GM10847 (cell line): ENCODE measurements around the gene ZNF655.

Experiments used
- POLR2A ChIP-seq: IDR thresholded peaks from 2 replicates; pipeline ENCODE4 v1.6.1; 2011; ENCODE audit not compliant: insufficient read length; ENCODE audit errors: extremely low read depth

The ZNF655 gene, protein sequence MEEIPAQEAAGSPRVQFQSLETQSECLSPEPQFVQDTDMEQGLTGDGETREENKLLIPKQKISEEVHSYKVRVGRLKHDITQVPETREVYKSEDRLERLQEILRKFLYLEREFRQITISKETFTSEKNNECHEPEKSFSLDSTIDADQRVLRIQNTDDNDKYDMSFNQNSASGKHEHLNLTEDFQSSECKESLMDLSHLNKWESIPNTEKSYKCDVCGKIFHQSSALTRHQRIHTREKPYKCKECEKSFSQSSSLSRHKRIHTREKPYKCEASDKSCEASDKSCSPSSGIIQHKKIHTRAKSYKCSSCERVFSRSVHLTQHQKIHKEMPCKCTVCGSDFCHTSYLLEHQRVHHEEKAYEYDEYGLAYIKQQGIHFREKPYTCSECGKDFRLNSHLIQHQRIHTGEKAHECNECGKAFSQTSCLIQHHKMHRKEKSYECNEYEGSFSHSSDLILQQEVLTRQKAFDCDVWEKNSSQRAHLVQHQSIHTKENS

GRCh38 chr7:99558306-99559174 lies at the start of gene ZNF655:
Gene ZNF655, plus strand, starts transcription at chr7:99558642. Its CDS starts 1,918 bp downstream, at chr7:99560560.
- TF ChIP-seq POLR2A = peak; percentile 79

- TF ChIP-seq POLR2A = no peak
These were observed 44.4 kb upstream of the ZNF655 start for GRCh38 chr7:99514050-99514449.

DNA sequence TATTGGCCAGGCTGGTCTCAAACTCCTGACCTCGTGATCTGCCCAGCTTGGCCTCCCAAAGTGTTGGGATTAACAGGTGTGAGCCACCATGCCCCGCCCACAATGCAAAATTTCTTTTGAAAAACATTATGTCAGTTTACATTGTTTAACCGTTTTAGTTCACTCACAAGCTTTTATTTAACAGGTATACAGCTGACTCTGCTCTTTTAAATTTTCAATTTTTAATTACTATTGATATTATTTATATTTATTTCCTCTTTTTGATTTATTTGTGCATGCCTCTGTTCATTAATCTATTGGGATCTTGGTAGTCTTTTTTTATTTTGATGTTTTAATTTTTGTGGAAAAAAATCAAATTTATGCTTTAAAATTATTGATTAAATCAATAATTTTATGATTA lies 37.0 kb upstream of the ZNF655 start:
- TF ChIP-seq POLR2A = no peak

GRCh38 chr7:99525713-99526440 lies 32.6 kb upstream of the ZNF655 start:
- no peak for TF ChIP-seq POLR2A

DNA sequence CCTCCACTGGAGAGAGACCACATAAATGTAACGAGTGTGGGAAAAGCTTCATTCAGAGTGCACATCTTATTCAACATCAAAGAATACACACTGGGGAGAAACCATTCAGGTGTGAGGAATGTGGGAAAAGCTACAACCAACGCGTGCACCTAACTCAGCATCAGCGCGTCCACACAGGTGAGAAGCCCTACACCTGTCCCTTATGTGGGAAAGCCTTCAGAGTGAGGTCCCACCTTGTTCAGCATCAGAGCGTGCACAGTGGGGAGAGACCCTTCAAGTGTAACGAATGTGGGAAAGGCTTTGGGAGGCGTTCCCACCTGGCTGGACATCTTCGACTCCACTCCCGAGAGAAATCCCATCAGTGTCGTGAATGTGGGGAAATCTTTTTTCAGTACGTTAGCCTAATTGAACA lies 27.1 kb upstream of the ZNF655 start:
- no peak for TF ChIP-seq POLR2A

DNA sequence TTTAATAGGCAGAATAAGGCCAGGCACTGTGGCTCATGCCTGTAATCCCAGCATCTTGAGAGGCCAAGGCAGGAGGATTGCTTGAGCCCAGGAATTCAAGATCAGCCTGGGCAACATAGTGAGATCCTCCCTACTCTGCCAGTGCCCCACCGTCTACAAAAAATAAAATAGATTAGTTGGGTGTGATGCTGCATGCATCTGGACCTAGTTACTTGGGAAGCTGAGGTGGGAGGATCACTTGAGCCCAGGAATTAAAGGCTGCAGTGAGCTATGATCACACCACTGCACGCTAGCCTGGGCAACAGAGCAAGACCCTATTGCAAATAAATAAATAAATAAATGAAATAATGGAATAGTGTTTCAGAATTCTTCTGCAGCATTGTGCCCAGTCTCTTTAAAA lies 22.8 kb upstream of the ZNF655 start:
- no peak for TF ChIP-seq POLR2A

DNA sequence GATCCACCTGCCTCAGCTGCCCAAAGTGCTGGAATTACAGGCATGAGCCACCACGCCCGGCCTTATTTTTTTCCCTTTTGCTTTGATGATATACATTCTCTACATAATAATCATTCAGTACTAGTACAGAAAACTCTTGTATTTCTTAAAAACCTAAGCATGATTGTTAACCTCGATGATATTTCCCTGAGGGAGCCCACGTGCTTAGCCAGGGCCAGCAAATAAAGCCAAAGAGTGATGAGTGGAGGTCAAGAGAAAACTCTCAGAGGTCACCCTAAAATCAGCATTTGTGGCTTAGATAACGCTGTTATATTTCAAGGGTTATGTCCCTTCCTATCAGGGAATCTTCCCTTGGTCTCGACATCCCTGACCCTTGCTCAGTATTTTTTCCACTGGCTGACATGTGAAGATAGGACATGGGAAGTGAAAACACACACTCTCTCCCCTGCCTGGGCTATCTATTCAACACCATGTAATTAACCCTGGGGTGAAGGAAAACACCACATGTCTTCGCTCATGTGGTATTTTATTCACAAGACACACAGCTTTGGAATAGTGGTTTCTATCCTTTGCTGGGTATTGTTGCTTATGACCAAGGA lies 19.1 kb upstream of the ZNF655 start:
- TF ChIP-seq POLR2A = no peak

DNA sequence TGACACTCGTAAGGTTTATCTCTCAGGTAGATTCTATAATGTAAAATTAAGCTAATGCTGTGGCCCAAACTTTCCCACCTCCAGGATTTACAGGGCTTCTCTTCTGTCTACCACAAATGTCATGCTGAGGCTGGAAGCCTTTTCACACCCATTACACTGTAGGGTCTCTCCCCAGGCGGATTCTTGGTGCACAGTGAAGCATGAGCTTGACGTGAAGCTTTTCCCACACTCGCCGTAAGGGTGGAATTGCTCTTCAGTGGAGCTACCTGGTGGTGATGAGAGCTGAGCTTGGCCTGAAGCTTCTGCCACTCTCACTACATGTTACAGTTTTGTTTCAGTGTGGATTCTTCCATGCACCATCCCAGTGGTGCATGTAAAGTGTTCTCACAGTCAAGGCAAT lies 17.9 kb upstream of the ZNF655 start:
- no peak for TF ChIP-seq POLR2A

- TF ChIP-seq POLR2A = no peak
These were observed 17.2 kb upstream of the ZNF655 start for GRCh38 chr7:99541212-99541611.

- TF ChIP-seq POLR2A = no peak
These were observed 15.3 kb upstream of the ZNF655 start for GRCh38 chr7:99543081-99543671.

GRCh38 chr7:99543916-99544315 lies 14.5 kb upstream of the ZNF655 start:
- TF ChIP-seq POLR2A = no peak

DNA sequence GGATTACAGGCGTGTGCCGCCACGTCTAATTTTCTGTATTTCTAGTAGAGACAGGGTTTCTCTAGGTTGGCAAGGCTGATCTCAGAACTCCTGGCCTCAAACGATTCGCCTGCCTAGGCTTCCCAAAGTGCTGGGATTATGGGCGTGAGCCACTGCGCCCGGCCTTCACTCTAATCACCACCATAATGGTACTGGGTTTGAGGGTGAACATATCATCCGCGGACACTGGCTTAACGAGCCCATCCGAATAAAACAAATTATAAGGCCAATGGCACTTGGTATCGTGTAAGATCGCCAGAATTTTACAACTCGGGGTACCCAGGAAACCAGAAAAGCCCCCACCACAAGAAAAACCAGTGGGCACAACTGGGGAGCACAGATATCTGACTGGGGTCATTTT lies 7.1 kb upstream of the ZNF655 start:
- no peak for TF ChIP-seq POLR2A

- peak; percentile 89 for TF ChIP-seq POLR2A
These were observed 6.5 kb upstream of the ZNF655 start, which contains the start of gene FAM200A for GRCh38 chr7:99551767-99552463. Gene FAM200A, minus strand, starts transcription at chr7:99552114. Its CDS starts 3,707 bp downstream, at chr7:99548407.

DNA sequence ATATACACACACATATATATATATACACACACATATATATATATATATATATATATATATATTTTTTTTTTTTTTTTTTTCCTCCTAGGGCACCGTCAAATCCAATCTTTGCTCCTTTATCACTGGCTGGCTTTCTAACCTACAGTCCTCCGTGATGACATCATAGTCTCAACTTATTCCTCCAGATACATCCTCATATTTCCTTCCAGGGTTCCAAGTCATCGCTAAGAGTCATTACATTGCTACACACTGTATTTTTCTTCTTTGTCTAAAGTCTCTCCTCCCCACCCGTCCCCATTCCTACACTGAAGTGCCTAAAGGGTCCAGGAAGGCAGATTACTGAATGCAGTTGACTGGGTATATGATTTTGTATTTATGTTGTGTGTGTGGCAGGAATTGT lies 5.4 kb upstream of the ZNF655 start:
- no peak for TF ChIP-seq POLR2A
